ENCODE results near the gene CRIP2.
A peak's percentile ranks its signal among the peaks of the same experiment; 100 is the strongest.

CRIP2 gene

GRCh38 chr14:105444859-105445258 lies 29.8 kb upstream of the CRIP2 start:
- intact Hi-C loops (cut with DNase I; ENCODE audit: low total_unique reads) = loop anchor here (5.0 kb wide), 2 partner anchors 78 to 82 kb away; partner anchors contain the start of gene TMEM121
- no peak overlapping the region for H3K27ac ChIP-seq
- no peak for TF ChIP-seq CTCF (IDR thresholded peaks at IDR 0.05)
- peaks cover 0 to 16% (median 12%) of the 10 kb centered on the region in 4 donors for H3K4me1 ChIP-seq
- H3K9me3 ChIP-seq = no peaks in the 10 kb centered on the region
- peaks cover 0 to 45% (median 12%) of the 10 kb centered on the region in 3 donors for H3K36me3 ChIP-seq
- H3K4me3 ChIP-seq = no peak overlapping the region
- no peaks in the 10 kb centered on the region for H3K27me3 ChIP-seq
- DNase-seq = no peak

- Histone ChIP-seq H3K36me3 (peaks cover 0 to 46% (median 12%) of the 10 kb centered on the region in 3 donors), H3K27me3 (no peaks in the 10 kb centered on the region), H3K27ac (no peak overlapping the region), H3K9me3 (no peaks in the 10 kb centered on the region), H3K4me3 (no peak overlapping the region), H3K4me1 (peaks cover 0 to 16% (median 12%) of the 10 kb centered on the region in 4 donors)
- intact Hi-C loops (cut with DNase I; ENCODE audit: low total_unique reads) = loop anchor here (5.0 kb wide), 2 partner anchors 78 to 82 kb away; partner anchors contain the start of gene TMEM121
- no peak for TF ChIP-seq CTCF (IDR thresholded peaks at IDR 0.05)
- no peak for DNase-seq
Measured at GRCh38 chr14:105445290-105445689, 29.3 kb upstream of the CRIP2 start.

- Histone ChIP-seq H3K4me3 (no peak overlapping the region), H3K9me3 (no peaks in the 10 kb centered on the region), H3K36me3 (peaks cover 0 to 55% (median 15%) of the 10 kb centered on the region in 3 donors), H3K27me3 (no peaks in the 10 kb centered on the region), H3K27ac (no peak overlapping the region), H3K4me1 (peaks cover 0 to 16% (median 12%) of the 10 kb centered on the region in 4 donors)
- DNase-seq = no peak
- TF ChIP-seq CTCF (IDR thresholded peaks at IDR 0.05) = no peak
- intact Hi-C loops (cut with DNase I; ENCODE audit: low total_unique reads) = loop anchor here (5.0 kb wide), 2 partner anchors 79 to 81 kb away; partner anchors contain the start of gene TMEM121
Measured at GRCh38 chr14:105445901-105446845, 28.4 kb upstream of the CRIP2 start.

- no peak for DNase-seq
- H3K27me3 ChIP-seq = no peaks in the 10 kb centered on the region
- H3K9me3 ChIP-seq = no peaks in the 10 kb centered on the region
- H3K4me3 ChIP-seq = no peak overlapping the region
- peaks cover 0 to 56% (median 18%) of the 10 kb centered on the region in 3 donors for H3K36me3 ChIP-seq
- no peak for TF ChIP-seq CTCF (IDR thresholded peaks at IDR 0.05)
- intact Hi-C loops (cut with DNase I; ENCODE audit: low total_unique reads) = loop anchor here (5.0 kb wide), 2 partner anchors 80 kb away; partner anchors contain the start of gene TMEM121
- H3K27ac ChIP-seq = no peak overlapping the region
- H3K4me1 ChIP-seq = peaks cover 0 to 16% (median 12%) of the 10 kb centered on the region in 4 donors
Measured at GRCh38 chr14:105446971-105447370, 27.6 kb upstream of the CRIP2 start.

- peak overlapping the region; percentile 10 to 71 for H3K27ac ChIP-seq
- DNase-seq = no peak
- no peak for TF ChIP-seq CTCF (IDR thresholded peaks at IDR 0.05)
- H3K4me3 ChIP-seq = no peak overlapping the region
- H3K27me3 ChIP-seq = no peaks in the 10 kb centered on the region
- intact Hi-C loops (cut with DNase I; ENCODE audit: low total_unique reads) = loop anchor here (2.0 to 5.0 kb wide), 3 partner anchors 43 to 81 kb away; partner anchors contain the start of genes TEDC1 and TMEM121
- H3K9me3 ChIP-seq = no peaks in the 10 kb centered on the region
- H3K36me3 ChIP-seq = peaks cover 0 to 56% (median 20%) of the 10 kb centered on the region in 3 donors
- peaks cover 0 to 16% (median 12%) of the 10 kb centered on the region in 4 donors for H3K4me1 ChIP-seq
Measured at GRCh38 chr14:105447651-105448640, 26.7 kb upstream of the CRIP2 start.

All from tibial artery (tissue), 4 donors.